Erythroblast (primary cell): Measurements from ENCODE around the gene DMPK.

Experiments used
- GATA1 ChIP-seq: IDR thresholded peaks from 2 replicates; pipeline ENCODE4 v1.6.1; 2011; ENCODE audit warnings: low read depth, mild to moderate bottlenecking, control low read depth, low read length, moderate library complexity
- POLR2A ChIP-seq: IDR thresholded peaks from 2 replicates; pipeline ENCODE4 v1.6.1; 2011; ENCODE audit warnings: mild to moderate bottlenecking, low read length

GRCh38 chr19:45819769-45820168, 37.5 kb upstream of the DMPK start:
- TF ChIP-seq POLR2A, result no peak
- TF ChIP-seq GATA1, result no peak
